Adipocyte (in vitro differentiated cells): ENCODE results near the gene ARHGEF17.

ENCODE experiments used
- DNase-seq: peaks from one replicate; pipeline ENCODE4 v3.0.0-alpha.2; 2015; ENCODE audit warnings: low read depth
- H3K27me3 ChIP-seq: replicated peaks from 2 replicates; pipeline ENCODE4 v1.7.0; 2013; ENCODE audit warnings: mild to moderate bottlenecking, low read length, moderate library complexity; ENCODE audit not compliant: control insufficient read depth, insufficient read depth
- H3K36me3 ChIP-seq: 2 replicates; pipeline ENCODE4 v1.7.0; 2013; ENCODE audit warnings: low read length, mild to moderate bottlenecking, moderate library complexity; ENCODE audit not compliant: control insufficient read depth, insufficient read depth, severe bottlenecking
- H3K4me1 ChIP-seq: 2 replicates; pipeline ENCODE4 v1.7.0; 2013; ENCODE audit warnings: mild to moderate bottlenecking, low read length, moderate library complexity; ENCODE audit not compliant: control insufficient read depth, insufficient read depth
- H3K4me3 ChIP-seq: 2 replicates; pipeline ENCODE4 v1.7.0; 2013; ENCODE audit warnings: mild to moderate bottlenecking, low read length, moderate library complexity
- H3K9ac ChIP-seq: 2 replicates; pipeline ENCODE4 v1.7.0; 2013; ENCODE audit warnings: mild to moderate bottlenecking, low read length, moderate library complexity
- H3K9me3 ChIP-seq: 2 replicates; pipeline ENCODE4 v1.7.0; 2013; ENCODE audit warnings: mild to moderate bottlenecking, low read length, moderate library complexity; ENCODE audit not compliant: control insufficient read depth

The ARHGEF17 gene

GRCh38 chr11:73308003-73308960, at the start of gene ARHGEF17:
TSS of gene ARHGEF17 (plus strand) at chr11:73308276. CDS start at chr11:73308639, 363 bp downstream.
- Histone ChIP-seq H3K9me3 (no peaks in the 10 kb centered on the region), H3K36me3 (peaks cover 5% of the 10 kb centered on the region), H3K9ac (peak within 1 kb of the TSS; percentile 99), H3K4me3 (peak within 1 kb of the TSS; percentile 94), H3K27me3 (no peaks in the 10 kb centered on the region), H3K4me1 (peaks cover 45% of the 10 kb centered on the region)
- peak; percentile 85 for DNase-seq

GRCh38 chr11:73259406-73260126, 48.5 kb upstream of the ARHGEF17 start:
- Histone ChIP-seq H3K27me3 (no peaks in the 10 kb centered on the region), H3K9me3 (no peaks in the 10 kb centered on the region), H3K36me3 (no peaks in the 10 kb centered on the region), H3K4me3 (no peak overlapping the region), H3K9ac (no peak overlapping the region), H3K4me1 (peaks cover 33% of the 10 kb centered on the region)
- DNase-seq = no peak

- no peaks in the 10 kb centered on the region for H3K9me3 ChIP-seq
- peaks cover 4% of the 10 kb centered on the region for H3K27me3 ChIP-seq
- H3K4me3 ChIP-seq = no peak overlapping the region
- no peak for DNase-seq
- H3K9ac ChIP-seq = no peak overlapping the region
- no peaks in the 10 kb centered on the region for H3K36me3 ChIP-seq
- H3K4me1 ChIP-seq = peaks cover 37% of the 10 kb centered on the region
Observed at GRCh38 chr11:73260127-73260457, 48.0 kb upstream of the ARHGEF17 start.

- H3K9me3 ChIP-seq = no peaks in the 10 kb centered on the region
- peaks cover 19% of the 10 kb centered on the region for H3K4me1 ChIP-seq
- H3K27me3 ChIP-seq = peaks cover 7% of the 10 kb centered on the region
- H3K4me3 ChIP-seq = no peak overlapping the region
- DNase-seq = peak; percentile 22
- H3K9ac ChIP-seq = no peak overlapping the region
- no peaks in the 10 kb centered on the region for H3K36me3 ChIP-seq
Observed at GRCh38 chr11:73262851-73263495, 45.1 kb upstream of the ARHGEF17 start.

GRCh38 chr11:73263640-73264039, 44.4 kb upstream of the ARHGEF17 start:
- no peak for DNase-seq
- no peaks in the 10 kb centered on the region for H3K9me3 ChIP-seq
- no peak overlapping the region for H3K4me3 ChIP-seq
- H3K36me3 ChIP-seq = no peaks in the 10 kb centered on the region
- no peak overlapping the region for H3K9ac ChIP-seq
- peaks cover 7% of the 10 kb centered on the region for H3K27me3 ChIP-seq
- H3K4me1 ChIP-seq = peaks cover 13% of the 10 kb centered on the region

- no peaks in the 10 kb centered on the region for H3K36me3 ChIP-seq
- no peaks in the 10 kb centered on the region for H3K9me3 ChIP-seq
- peak overlapping the region; percentile 25 for H3K4me3 ChIP-seq
- no peak overlapping the region for H3K9ac ChIP-seq
- peaks cover 7% of the 10 kb centered on the region for H3K27me3 ChIP-seq
- peaks cover 11% of the 10 kb centered on the region for H3K4me1 ChIP-seq
- DNase-seq = no peak
Observed at GRCh38 chr11:73265278-73265810, 42.7 kb upstream of the ARHGEF17 start.

GRCh38 chr11:73265853-73266645, 42.0 kb upstream of the ARHGEF17 start:
- H3K4me3 ChIP-seq = no peak overlapping the region
- H3K27me3 ChIP-seq = peaks cover 7% of the 10 kb centered on the region
- no peak overlapping the region for H3K9ac ChIP-seq
- H3K36me3 ChIP-seq = no peaks in the 10 kb centered on the region
- no peaks in the 10 kb centered on the region for H3K9me3 ChIP-seq
- peaks cover 11% of the 10 kb centered on the region for H3K4me1 ChIP-seq
- DNase-seq = no peak

- DNase-seq = no peak
- Histone ChIP-seq H3K9me3 (no peaks in the 10 kb centered on the region), H3K9ac (no peak overlapping the region), H3K27me3 (peaks cover 7% of the 10 kb centered on the region), H3K4me1 (peaks cover 11% of the 10 kb centered on the region), H3K4me3 (no peak overlapping the region), H3K36me3 (no peaks in the 10 kb centered on the region)
Observed at GRCh38 chr11:73266646-73267020, 41.4 kb upstream of the ARHGEF17 start.

GRCh38 chr11:73267122-73267846, 40.8 kb upstream of the ARHGEF17 start:
- H3K9ac ChIP-seq = no peak overlapping the region
- peaks cover 7% of the 10 kb centered on the region for H3K27me3 ChIP-seq
- no peaks in the 10 kb centered on the region for H3K36me3 ChIP-seq
- no peak for DNase-seq
- H3K4me3 ChIP-seq = no peak overlapping the region
- H3K9me3 ChIP-seq = no peaks in the 10 kb centered on the region
- peaks cover 11% of the 10 kb centered on the region for H3K4me1 ChIP-seq

GRCh38 chr11:73267906-73268540, 40.1 kb upstream of the ARHGEF17 start:
- no peaks in the 10 kb centered on the region for H3K36me3 ChIP-seq
- no peak for DNase-seq
- H3K9me3 ChIP-seq = no peaks in the 10 kb centered on the region
- H3K9ac ChIP-seq = no peak overlapping the region
- no peak overlapping the region for H3K4me3 ChIP-seq
- H3K27me3 ChIP-seq = peaks cover 7% of the 10 kb centered on the region
- H3K4me1 ChIP-seq = peaks cover 5% of the 10 kb centered on the region
